ENCODE measurements around the gene CRP.
"Not testable (repeated sequence)": the region's sequence is repeated elsewhere in the genome, so short reads cannot be mapped to it uniquely, and the experiment has no call there.

Gene CRP

GRCh38 chr1:159687511-159687910 is 26.9 kb downstream of the CRP start:
- DNase-seq (ENCODE audit: low read depth): no peak
- TF ChIP-seq, protein P1, sequence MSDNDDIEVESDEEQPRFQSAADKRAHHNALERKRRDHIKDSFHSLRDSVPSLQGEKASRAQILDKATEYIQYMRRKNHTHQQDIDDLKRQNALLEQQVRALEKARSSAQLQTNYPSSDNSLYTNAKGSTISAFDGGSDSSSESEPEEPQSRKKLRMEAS (IDR thresholded peaks at IDR 0.05; ENCODE audit: low read depth, low read length): no peak
- TF ChIP-seq POLR2A (IDR thresholded peaks at IDR 0.05; ENCODE audit: extremely low read depth, insufficient read length) (no peak), MYC (IDR thresholded peaks at IDR 0.05; ENCODE audit: low read depth, low read length) (no peak), CTCF (IDR thresholded peaks at IDR 0.05; ENCODE audit: low read depth, low read length) (no peak)
- no peak overlapping the region for H3K4me3 ChIP-seq (ENCODE audit: low read depth, low read length)

- no peak for TF ChIP-seq CTCF (IDR thresholded peaks at IDR 0.05; ENCODE audit: low read depth, low read length)
- no peak for TF ChIP-seq POLR2A (IDR thresholded peaks at IDR 0.05; ENCODE audit: extremely low read depth, insufficient read length)
- DNase-seq (ENCODE audit: low read depth): no peak
- H3K4me3 ChIP-seq (ENCODE audit: low read depth, low read length): no peak overlapping the region
These were observed 27.6 kb downstream of the CRP start for GRCh38 chr1:159686599-159687299.

GRCh38 chr1:159678939-159679338 is 35.5 kb downstream of the CRP start:
- no peak overlapping the region for H3K4me3 ChIP-seq (ENCODE audit: low read depth, low read length)
- no peak for DNase-seq (ENCODE audit: low read depth)
- TF ChIP-seq, protein P1 (IDR thresholded peaks at IDR 0.05; ENCODE audit: low read depth, low read length): no peak
- no peak for TF ChIP-seq POLR2A (IDR thresholded peaks at IDR 0.05; ENCODE audit: extremely low read depth, insufficient read length)
- TF ChIP-seq MYC (IDR thresholded peaks at IDR 0.05; ENCODE audit: low read depth, low read length): no peak
- no peak for TF ChIP-seq CTCF (IDR thresholded peaks at IDR 0.05; ENCODE audit: low read depth, low read length)

DNA sequence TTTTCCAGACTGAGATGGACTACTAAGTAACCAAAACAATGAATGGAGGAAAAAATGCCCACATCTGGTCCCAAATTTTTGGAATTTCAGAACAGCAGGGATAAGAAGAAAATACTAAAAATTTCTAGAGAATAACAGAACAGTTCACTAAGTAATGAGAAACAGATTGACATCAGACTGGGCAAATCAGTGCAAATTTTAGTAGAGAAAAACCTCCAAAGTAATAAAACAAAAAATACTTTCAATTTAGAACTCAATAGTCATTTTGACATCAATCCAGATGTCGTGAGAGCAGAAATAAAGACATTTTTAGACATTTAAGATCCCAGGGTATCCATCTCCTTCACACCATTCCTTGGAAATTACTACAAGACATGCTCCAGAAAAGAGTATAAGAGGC is 39.3 kb downstream of the CRP start:
- H3K4me3 ChIP-seq (ENCODE audit: low read depth, low read length): no peak overlapping the region
- TF ChIP-seq CTCF (IDR thresholded peaks at IDR 0.05; ENCODE audit: low read depth, low read length): no peak
- TF ChIP-seq MYC (IDR thresholded peaks at IDR 0.05; ENCODE audit: low read depth, low read length): no peak
- TF ChIP-seq, protein P1 (IDR thresholded peaks at IDR 0.05; ENCODE audit: low read depth, low read length): no peak
- no peak for TF ChIP-seq POLR2A (IDR thresholded peaks at IDR 0.05; ENCODE audit: extremely low read depth, insufficient read length)
- no peak for DNase-seq (ENCODE audit: low read depth)

GRCh38 chr1:159672390-159672789 is 42.0 kb downstream of the CRP start:
- DNase-seq (ENCODE audit: low read depth); H3K4me3 ChIP-seq (ENCODE audit: low read depth, low read length): not testable (repeated sequence)

- no peak for DNase-seq (ENCODE audit: low read depth)
- no peak overlapping the region for H3K4me3 ChIP-seq (ENCODE audit: low read depth, low read length)
- no peak for TF ChIP-seq CTCF (IDR thresholded peaks at IDR 0.05; ENCODE audit: low read depth, low read length)
- TF ChIP-seq MYC (IDR thresholded peaks at IDR 0.05; ENCODE audit: low read depth, low read length): no peak
- TF ChIP-seq, protein P1 (IDR thresholded peaks at IDR 0.05; ENCODE audit: low read depth, low read length): no peak
- TF ChIP-seq POLR2A (IDR thresholded peaks at IDR 0.05; ENCODE audit: extremely low read depth, insufficient read length): no peak
These were observed 45.1 kb downstream of the CRP start for GRCh38 chr1:159669338-159669737.
